ENCODE data around the gene DBNDD2.
A peak's percentile ranks its signal among the peaks of the same experiment; 100 is the strongest.

The DBNDD2 gene

DNA sequence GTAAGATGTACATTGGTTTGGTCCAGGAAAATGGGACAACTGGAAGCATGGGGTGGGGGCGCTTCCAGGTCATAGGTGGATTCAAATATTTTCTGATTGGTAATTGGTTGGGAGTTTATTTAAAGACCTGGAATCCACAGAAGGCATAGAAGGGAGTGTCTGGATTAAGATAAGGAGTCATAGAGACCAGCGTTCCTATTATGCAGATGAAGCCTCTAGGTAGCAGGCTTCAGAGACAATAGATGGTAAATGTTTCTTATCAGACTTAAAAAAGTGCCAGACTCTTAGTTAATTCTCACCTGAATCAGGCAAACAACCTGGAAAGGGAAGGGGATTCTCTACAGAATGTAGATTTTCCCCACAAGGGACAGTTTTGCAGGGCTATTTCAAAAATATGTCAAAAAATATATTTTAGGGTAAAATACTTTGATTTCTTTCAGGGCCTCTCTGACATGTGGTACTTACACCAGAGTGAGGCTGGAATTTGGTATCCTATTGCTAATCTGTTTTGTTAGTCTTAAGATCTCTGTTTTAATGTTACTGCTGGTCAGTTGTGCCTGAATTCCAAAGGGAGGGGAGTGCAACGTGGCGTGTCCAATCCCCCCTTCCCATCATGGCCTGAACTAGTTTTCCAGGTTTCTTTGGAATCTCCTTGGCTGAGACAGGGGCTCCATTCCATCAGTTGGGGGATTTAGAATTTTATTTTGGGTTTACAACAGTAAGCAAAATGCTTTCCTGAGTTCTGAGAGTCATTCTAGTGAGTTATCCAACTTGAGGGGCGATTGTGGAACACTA is 33.0 kb downstream of the DBNDD2 start:
- DNase-seq (ENCODE audit: low spot score in 2 of 2) (no peak), ATAC-seq (ENCODE audit: low read depth) (no peak)
- H3K4me3 Mint-ChIP-seq = no peak overlapping the region
- no peaks in the 10 kb centered on the region for H3K36me3 Mint-ChIP-seq
- no peak overlapping the region for H3K27ac Mint-ChIP-seq
- H3K27me3 Mint-ChIP-seq = peaks cover 3% of the 10 kb centered on the region
- H3K4me1 Mint-ChIP-seq = peaks cover 6% of the 10 kb centered on the region
- H3K9me3 Mint-ChIP-seq = no peaks in the 10 kb centered on the region

DNA sequence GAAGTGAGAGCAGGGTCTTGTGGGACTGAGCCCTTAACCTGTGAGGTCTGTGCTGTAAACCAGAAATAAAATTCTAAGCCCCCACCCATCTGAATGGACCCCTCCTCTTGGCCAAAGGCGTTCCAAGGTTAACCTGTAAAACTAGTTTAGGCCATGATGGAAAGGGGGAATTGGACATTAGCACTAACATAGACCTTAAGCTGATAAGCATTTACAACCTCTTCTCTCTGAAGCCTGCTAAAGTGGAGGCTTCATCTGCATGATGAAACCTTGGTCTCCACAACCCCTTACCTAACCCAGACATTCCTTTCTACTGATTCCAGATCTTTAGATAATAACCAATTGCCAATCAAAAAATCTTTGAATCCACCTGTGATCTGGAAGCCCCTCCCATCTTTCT is 33.7 kb downstream of the DBNDD2 start:
- ATAC-seq (ENCODE audit: low read depth) (no peak), DNase-seq (ENCODE audit: low spot score in 2 of 2) (no peak)
- Mint-ChIP-seq H3K4me1 (peaks cover 5% of the 10 kb centered on the region), H3K27me3 (peaks cover 3% of the 10 kb centered on the region), H3K4me3 (no peak overlapping the region), H3K9me3 (no peaks in the 10 kb centered on the region), H3K27ac (no peak overlapping the region), H3K36me3 (no peaks in the 10 kb centered on the region)

DNA sequence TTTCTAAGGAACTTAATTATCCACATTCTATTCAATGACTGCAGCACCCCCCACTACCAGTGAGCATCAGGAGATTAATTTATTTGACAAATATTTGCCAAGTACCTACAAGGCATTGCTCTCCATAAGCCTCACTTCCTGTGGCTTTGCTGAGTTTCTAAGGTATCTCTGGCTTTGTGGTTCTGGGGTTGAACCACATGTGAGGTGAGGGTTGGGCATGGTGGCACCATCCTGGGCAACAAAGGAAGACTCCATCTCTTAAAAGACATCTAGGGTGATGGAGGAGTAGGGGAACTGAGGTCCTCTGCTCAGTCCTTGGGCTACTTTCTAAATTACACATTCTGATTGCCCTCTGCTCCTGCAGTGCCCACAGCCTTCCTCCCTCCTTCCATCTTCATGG is 36.0 kb downstream of the DBNDD2 start:
- Mint-ChIP-seq H3K27ac (no peak overlapping the region), H3K36me3 (peaks cover 4% of the 10 kb centered on the region), H3K9me3 (no peaks in the 10 kb centered on the region), H3K4me1 (peaks cover 3% of the 10 kb centered on the region), H3K27me3 (peaks cover 3% of the 10 kb centered on the region), H3K4me3 (no peak overlapping the region)
- ATAC-seq (ENCODE audit: low read depth) (no peak), DNase-seq (ENCODE audit: low spot score in 2 of 2) (no peak)

DNA sequence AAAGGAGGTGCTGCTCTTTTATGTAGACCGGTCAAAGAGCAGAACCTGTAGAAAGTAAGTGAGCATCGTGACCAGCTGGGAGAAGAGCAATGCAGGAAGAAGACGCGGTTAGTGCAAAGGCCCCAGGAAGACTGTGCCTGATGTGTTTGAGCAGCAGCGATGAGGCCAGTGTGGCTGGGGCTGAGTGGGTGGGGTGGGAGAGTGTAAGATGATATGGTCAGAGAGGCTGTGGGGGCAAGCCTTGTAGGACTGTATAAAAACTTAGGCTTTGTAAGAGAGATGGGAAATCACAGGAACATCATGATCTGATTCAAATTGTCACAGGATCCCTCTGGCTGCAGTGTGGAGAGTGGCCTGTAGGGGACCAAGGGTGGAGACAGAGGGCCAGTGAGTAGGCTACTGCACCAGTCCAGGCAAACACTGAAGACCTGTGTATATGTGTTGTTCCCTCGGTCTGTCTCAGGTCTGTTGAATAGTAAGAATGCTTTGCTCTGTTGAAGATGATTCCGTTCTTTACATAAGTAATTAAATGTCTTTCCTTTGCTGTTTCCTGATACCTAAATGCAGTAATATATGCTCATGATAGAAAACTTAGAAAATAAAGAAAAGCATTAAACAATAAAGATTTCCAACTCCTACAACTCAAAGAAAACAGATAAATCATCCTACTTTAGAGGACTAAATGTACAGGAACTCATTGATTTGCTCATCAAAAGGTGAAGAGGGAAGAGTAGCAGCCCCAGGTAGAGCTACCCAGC is 37.9 kb downstream of the DBNDD2 start:
- no peak overlapping the region for H3K4me3 Mint-ChIP-seq
- DNase-seq (ENCODE audit: low spot score in 2 of 2) (no peak), ATAC-seq (ENCODE audit: low read depth) (peak; percentile 44)
- H3K27ac Mint-ChIP-seq = no peak overlapping the region
- no peaks in the 10 kb centered on the region for H3K9me3 Mint-ChIP-seq
- peaks cover 4% of the 10 kb centered on the region for H3K36me3 Mint-ChIP-seq
- H3K27me3 Mint-ChIP-seq = peaks cover 3% of the 10 kb centered on the region
- peaks cover 6% of the 10 kb centered on the region for H3K4me1 Mint-ChIP-seq

DNA sequence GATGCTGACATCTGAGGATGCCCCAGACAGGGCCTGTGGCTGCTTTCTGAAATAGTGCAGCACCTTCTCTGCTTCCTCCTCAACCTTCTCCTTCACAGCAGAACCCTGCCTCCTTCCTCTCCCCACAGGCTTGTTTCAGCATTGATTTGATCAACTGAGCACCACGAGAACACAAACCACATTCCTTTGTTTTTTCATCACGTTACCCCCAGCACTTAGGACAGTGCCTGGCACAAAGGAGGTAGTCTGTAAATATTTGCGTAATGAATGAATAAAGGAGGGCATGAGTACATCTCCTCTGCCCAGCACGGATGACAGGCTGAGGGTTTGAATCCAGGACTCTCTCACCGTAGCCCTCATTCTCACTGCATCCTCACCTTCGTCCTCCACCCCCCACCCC is 40.2 kb downstream of the DBNDD2 start:
- Mint-ChIP-seq H3K27ac (no peak overlapping the region), H3K4me1 (peaks cover 18% of the 10 kb centered on the region), H3K27me3 (peaks cover 3% of the 10 kb centered on the region), H3K36me3 (peaks cover 4% of the 10 kb centered on the region), H3K9me3 (no peaks in the 10 kb centered on the region), H3K4me3 (no peak overlapping the region)
- ATAC-seq (ENCODE audit: low read depth) (no peak), DNase-seq (ENCODE audit: low spot score in 2 of 2) (no peak)

DNA sequence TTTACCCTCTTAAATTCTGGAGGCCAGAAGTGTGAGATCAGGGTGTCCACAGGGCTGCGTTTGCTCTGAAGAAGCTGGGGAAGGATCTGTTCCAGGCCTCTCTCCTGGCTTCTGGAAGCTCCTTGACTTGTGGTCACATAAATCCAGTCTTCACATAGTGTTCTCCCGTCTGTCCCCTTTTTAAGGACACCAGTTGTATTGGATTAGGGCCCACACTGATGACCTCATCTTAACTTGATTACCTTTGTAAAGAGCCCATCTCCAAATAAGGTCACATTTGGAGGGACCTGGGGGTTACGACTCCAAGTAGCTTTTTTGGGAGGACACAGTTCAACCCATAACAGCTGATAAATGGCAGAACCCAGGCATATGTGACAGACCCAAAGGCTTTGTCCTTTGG is 41.4 kb downstream of the DBNDD2 start:
- H3K4me1 Mint-ChIP-seq = peaks cover 18% of the 10 kb centered on the region
- no peak for DNase-seq (ENCODE audit: low spot score in 2 of 2)
- H3K4me3 Mint-ChIP-seq = no peak overlapping the region
- peaks cover 3% of the 10 kb centered on the region for H3K27me3 Mint-ChIP-seq
- H3K27ac Mint-ChIP-seq = no peak overlapping the region
- peaks cover 4% of the 10 kb centered on the region for H3K36me3 Mint-ChIP-seq
- no peak for ATAC-seq (ENCODE audit: low read depth)
- no peaks in the 10 kb centered on the region for H3K9me3 Mint-ChIP-seq

DNA sequence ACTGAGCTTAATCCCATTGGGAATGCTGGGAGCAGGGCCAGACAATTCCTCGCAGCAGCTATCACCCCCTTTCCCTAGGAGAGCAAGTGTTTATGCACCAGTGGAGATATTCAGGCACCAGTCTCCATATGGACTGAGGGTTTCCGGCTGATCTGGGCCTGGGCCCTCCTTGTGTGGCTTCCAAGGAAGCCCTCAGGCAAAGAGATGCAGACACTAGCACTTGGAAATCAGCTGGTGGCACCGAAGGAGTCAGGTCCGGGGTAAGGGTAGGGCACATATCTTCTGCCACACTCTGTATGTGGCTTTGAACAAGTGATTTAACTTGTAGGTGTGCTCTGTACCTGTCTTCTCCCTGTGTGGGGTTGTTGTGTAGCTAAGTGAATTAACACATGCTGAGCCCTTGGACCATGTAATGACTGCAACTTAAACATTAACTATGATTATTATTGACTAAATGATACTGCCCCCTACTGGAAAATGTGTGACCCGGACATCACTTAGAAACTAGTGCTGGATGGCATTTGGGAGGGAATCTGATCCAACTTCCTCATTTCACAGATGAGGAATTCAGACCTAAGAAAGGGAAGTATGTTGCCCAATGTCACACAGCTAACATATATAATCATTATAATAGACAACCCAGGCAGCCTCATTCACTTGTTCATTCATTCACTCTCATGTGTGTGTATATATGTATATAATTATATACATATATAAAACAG is 42.2 kb downstream of the DBNDD2 start:
- no peaks in the 10 kb centered on the region for H3K9me3 Mint-ChIP-seq
- no peak for DNase-seq (ENCODE audit: low spot score in 2 of 2)
- peaks cover 4% of the 10 kb centered on the region for H3K36me3 Mint-ChIP-seq
- peaks cover 18% of the 10 kb centered on the region for H3K4me1 Mint-ChIP-seq
- no peak overlapping the region for H3K4me3 Mint-ChIP-seq
- peak; percentile 79 for ATAC-seq (ENCODE audit: low read depth)
- H3K27ac Mint-ChIP-seq = no peak overlapping the region
- H3K27me3 Mint-ChIP-seq = peaks cover 3% of the 10 kb centered on the region

DNA sequence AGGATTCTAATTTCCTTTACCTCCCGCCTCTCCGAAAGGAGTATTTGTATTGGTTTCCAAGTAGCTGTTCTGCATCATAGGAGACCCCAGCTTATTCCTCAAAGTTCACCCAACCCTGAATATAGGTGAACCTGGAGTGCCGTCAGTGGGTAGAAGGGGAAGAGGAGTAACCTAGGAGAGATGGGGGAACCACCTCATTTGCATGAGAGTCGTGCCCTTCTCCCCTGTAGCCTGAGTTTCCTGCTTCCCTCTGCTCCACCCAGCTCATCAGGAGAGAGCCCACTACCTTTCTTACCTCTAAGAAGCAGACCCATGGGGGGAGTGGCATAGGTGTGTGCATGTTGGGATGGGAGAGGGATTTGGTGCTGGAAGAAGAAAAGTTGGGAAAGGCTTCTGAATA is 44.1 kb downstream of the DBNDD2 start:
- H3K27me3 Mint-ChIP-seq = peaks cover 2% of the 10 kb centered on the region
- peak; percentile 69 for ATAC-seq (ENCODE audit: low read depth)
- H3K4me3 Mint-ChIP-seq = no peak overlapping the region
- DNase-seq (ENCODE audit: low spot score in 2 of 2) = no peak
- H3K27ac Mint-ChIP-seq = no peak overlapping the region
- H3K4me1 Mint-ChIP-seq = peaks cover 15% of the 10 kb centered on the region
- no peaks in the 10 kb centered on the region for H3K9me3 Mint-ChIP-seq
- H3K36me3 Mint-ChIP-seq = peaks cover 4% of the 10 kb centered on the region

DNA sequence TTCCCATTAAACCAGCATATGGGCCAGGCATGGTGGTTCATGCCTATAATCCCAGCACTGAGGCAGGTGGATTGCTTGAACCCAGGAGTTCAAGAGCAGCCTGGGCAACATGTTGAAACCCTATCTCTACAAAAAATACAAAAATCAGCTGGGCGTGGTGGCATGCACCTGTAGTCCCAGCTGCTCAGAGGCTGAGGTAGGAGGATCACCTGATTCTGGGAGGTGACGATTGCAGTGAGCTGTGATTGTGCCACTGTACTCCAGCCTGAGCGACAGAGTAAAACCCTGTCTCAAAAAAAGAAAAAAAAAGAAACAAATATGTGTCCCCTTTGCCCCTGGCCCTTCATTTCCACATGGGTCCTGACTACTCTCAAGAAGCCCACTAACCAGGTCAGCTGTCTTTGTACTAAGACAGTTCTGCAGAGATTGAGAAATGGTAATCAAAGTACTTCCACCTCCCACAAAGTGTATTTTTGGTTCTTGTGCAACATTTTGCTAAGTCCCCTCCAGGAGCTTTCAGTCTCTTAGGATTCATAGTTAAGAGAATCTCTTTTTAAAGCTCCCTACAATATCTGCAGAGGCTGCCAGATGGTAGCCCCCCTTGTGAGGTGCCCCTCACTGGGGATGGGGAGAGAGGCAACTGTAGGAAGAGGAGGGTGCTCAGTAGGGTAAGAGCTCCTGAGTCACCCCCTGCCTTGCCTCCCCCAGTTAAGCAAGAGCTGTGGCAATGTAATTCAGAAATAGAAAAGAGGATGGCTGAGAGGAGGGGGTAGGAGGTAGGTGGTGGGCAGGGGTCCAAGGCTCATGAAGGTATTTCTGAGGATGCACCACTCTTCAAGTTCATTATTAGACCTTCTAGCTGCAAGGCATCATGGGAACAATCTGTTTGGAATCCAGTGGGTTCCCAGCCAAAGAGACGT is 44.9 kb downstream of the DBNDD2 start:
- no peak overlapping the region for H3K4me3 Mint-ChIP-seq
- H3K4me1 Mint-ChIP-seq = peaks cover 15% of the 10 kb centered on the region
- H3K27ac Mint-ChIP-seq = no peak overlapping the region
- no peak for DNase-seq (ENCODE audit: low spot score in 2 of 2)
- peaks cover 5% of the 10 kb centered on the region for H3K36me3 Mint-ChIP-seq
- ATAC-seq (ENCODE audit: low read depth) = no peak
- H3K27me3 Mint-ChIP-seq = peaks cover 2% of the 10 kb centered on the region
- no peaks in the 10 kb centered on the region for H3K9me3 Mint-ChIP-seq

DNA sequence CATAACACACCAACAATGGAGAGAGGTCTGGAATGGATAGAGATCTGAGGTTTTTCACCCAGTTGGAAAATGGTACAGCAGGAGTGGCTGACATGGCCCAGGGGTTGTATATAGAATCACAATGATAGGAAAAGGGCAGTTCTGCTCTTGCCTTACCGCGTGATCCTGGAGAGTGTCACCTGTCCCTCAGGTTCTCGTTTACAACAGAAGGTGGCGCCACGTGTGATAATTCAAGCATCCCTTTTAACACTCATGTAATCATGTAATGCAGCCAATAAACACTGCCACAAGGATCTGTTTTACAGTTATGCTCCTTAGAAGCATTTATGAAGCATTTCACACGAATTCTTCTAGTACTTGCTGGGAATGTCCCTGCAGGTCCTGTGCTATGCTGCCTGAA is 48.5 kb downstream of the DBNDD2 start:
- Mint-ChIP-seq H3K9me3 (no peaks in the 10 kb centered on the region), H3K4me1 (peaks cover 12% of the 10 kb centered on the region), H3K27me3 (peaks cover 2% of the 10 kb centered on the region), H3K36me3 (peaks cover 2% of the 10 kb centered on the region), H3K4me3 (no peak overlapping the region), H3K27ac (no peak overlapping the region)
- DNase-seq (ENCODE audit: low spot score in 2 of 2) = no peak
- peak; percentile 32 for ATAC-seq (ENCODE audit: low read depth)

DNA sequence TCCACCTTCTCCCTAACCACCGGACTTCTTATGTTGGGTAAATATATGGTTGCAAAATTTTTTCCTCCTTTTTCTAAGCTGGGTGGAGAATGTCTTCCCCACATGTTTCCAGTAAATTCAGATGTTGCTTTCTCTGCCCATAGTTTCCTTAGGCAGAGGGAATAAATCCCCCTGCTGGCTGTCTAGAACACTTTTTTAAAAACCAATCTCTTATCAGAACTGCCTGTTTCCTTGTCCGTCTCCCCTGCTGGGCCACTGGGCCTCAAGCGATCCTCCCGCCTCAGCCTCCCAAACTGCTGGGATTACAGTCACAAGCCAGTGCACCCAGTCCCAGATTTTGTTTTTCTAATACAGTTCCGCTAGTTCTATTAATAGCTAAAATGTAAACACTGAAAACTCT is 51.5 kb downstream of the DBNDD2 start:
- H3K27me3 Mint-ChIP-seq = peaks cover 2% of the 10 kb centered on the region
- peaks cover 2% of the 10 kb centered on the region for H3K36me3 Mint-ChIP-seq
- H3K27ac Mint-ChIP-seq = no peak overlapping the region
- no peak for ATAC-seq (ENCODE audit: low read depth)
- DNase-seq (ENCODE audit: low spot score in 2 of 2) = no peak
- no peaks in the 10 kb centered on the region for H3K9me3 Mint-ChIP-seq
- no peak overlapping the region for H3K4me3 Mint-ChIP-seq
- H3K4me1 Mint-ChIP-seq = no peaks in the 10 kb centered on the region
